ENCODE measurements around the gene DNAH5.
"Not testable (repeated sequence)": the region's sequence is repeated elsewhere in the genome, so short reads cannot be mapped to it uniquely, and the experiment has no call there.

DNAH5 gene

GRCh38 chr5:13944560-13945199 is at the start of gene DNAH5:
Gene DNAH5, minus strand, starts transcription at chr5:13944688. Its CDS starts 250 bp downstream, at chr5:13944438.
- no peak for DNase-seq

GRCh38 chr5:13993926-13994325 is 49.4 kb upstream of the DNAH5 start:
- DNase-seq = no peak

- DNase-seq = no peak
Observed at GRCh38 chr5:13992795-13993194, 48.3 kb upstream of the DNAH5 start.

- DNase-seq = no peak
Observed at GRCh38 chr5:13991365-13991764, 46.9 kb upstream of the DNAH5 start.

- DNase-seq = no peak
Observed at GRCh38 chr5:13990896-13991295, 46.4 kb upstream of the DNAH5 start.

- DNase-seq = no peak
Observed at GRCh38 chr5:13989832-13990231, 45.3 kb upstream of the DNAH5 start.

GRCh38 chr5:13987843-13988464 is 43.5 kb upstream of the DNAH5 start:
- DNase-seq = no peak

- DNase-seq = no peak
Observed at GRCh38 chr5:13985731-13986418, 41.4 kb upstream of the DNAH5 start.

- DNase-seq = not testable (repeated sequence)
Observed at GRCh38 chr5:13984888-13985287, 40.4 kb upstream of the DNAH5 start.

- DNase-seq = no peak
Observed at GRCh38 chr5:13976867-13977830, 32.7 kb upstream of the DNAH5 start.

- DNase-seq = no peak
Observed at GRCh38 chr5:13976223-13976622, 31.7 kb upstream of the DNAH5 start.

GRCh38 chr5:13975246-13975645 is 30.8 kb upstream of the DNAH5 start:
- no peak for DNase-seq

GRCh38 chr5:13973724-13974123 is 29.2 kb upstream of the DNAH5 start:
- no peak for DNase-seq

- DNase-seq = no peak
Observed at GRCh38 chr5:13972029-13972428, 27.5 kb upstream of the DNAH5 start.

- no peak for DNase-seq
Observed at GRCh38 chr5:13957032-13957645, 12.7 kb upstream of the DNAH5 start.

- no peak for DNase-seq
Observed at GRCh38 chr5:13956471-13956870, 12.0 kb upstream of the DNAH5 start.

- no peak for DNase-seq
Observed at GRCh38 chr5:13955896-13956295, 11.4 kb upstream of the DNAH5 start.

GRCh38 chr5:13946111-13946510 is 1.6 kb upstream of the DNAH5 start:
- DNase-seq = no peak

- DNase-seq = no peak
Observed at GRCh38 chr5:13945271-13945670, 783 bp upstream of the DNAH5 start.

GRCh38 chr5:13943676-13944075 is 812 bp downstream of the DNAH5 start:
- DNase-seq = no peak

GRCh38 chr5:13941468-13941867 is 3.0 kb downstream of the DNAH5 start:
- DNase-seq = no peak

GRCh38 chr5:13939638-13940037 is 4.8 kb downstream of the DNAH5 start:
- DNase-seq = no peak

- DNase-seq = no peak
Observed at GRCh38 chr5:13934921-13935320, 9.6 kb downstream of the DNAH5 start.

Measured in CD4-positive, alpha-beta T cell treated with Interleukin-10 for 1 hour (primary cell).